WERI-Rb-1 (cell line): ENCODE data around the gene SPDYE17.
"Not testable (repeated sequence)": the region's sequence is repeated elsewhere in the genome, so short reads cannot be mapped to it uniquely, and the experiment has no call there.

Source experiments
- DNase-seq: peaks from one replicate; pipeline ENCODE4 v3.0.0-alpha.2; 2020
- H3K27ac ChIP-seq: fragments of 250-450 bp; sonication (Bioruptor Pico); 2 replicates; pipeline ENCODE4 v1.5.1; 2020; ENCODE audit warnings: mild to moderate bottlenecking, moderate library complexity
- H3K27me3 ChIP-seq: fragments of 250-450 bp; sonication (Bioruptor Pico); 2 replicates; pipeline ENCODE4 v1.5.1; 2021; ENCODE audit warnings: mild to moderate bottlenecking, low read depth, moderate library complexity; ENCODE audit not compliant: insufficient read depth, severe bottlenecking
- H3K36me3 ChIP-seq: fragments of 250-450 bp; sonication (Bioruptor Pico); 2 replicates; pipeline ENCODE4 v1.5.1; 2020; ENCODE audit warnings: mild to moderate bottlenecking, moderate library complexity
- H3K4me3 ChIP-seq: 2 replicates; pipeline ENCODE4 v1.5.1; 2011; ENCODE audit warnings: low read depth, mild to moderate bottlenecking, control low read depth, low read length
- H3K9me3 ChIP-seq: fragments of 250-450 bp; sonication (Bioruptor Pico); 2 replicates; pipeline ENCODE4 v1.5.1; 2021; ENCODE audit warnings: mild to moderate bottlenecking, moderate library complexity; ENCODE audit not compliant: severe bottlenecking
- TF ChIP-seq, protein P1 (sequence below): IDR thresholded peaks from 2 replicates; pipeline ENCODE4 v1.5.1; 2011; ENCODE audit warnings: low read depth, mild to moderate bottlenecking, control low read depth, inconsistent platforms, low read length

The SPDYE17 gene

DNA sequence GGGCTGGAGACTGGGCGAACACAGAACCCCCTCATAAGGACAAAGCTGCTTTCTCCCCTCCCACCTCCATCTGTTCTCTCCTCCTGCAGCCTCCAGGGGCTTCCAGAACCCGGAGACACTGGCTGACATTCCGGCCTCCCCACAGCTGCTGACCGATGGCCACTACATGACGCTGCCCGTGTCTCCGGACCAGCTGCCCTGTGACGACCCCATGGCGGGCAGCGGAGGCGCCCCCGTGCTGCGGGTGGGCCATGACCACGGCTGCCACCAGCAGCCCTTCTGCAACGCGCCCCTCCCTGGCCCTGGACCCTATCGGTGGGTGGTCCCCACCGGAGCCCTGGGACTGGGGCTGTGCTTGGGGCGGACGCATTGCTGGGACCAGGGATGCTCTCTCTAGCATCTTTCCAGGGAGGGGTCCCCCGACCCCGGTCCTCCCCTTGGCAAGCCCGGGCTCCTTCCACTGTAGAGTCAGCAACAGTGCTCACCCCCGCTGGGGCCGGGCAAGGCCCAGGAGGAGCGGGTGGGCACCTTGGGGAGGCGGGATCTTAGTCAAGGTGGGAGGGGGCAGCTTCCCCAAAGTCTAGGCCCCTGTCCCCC lies 26.6 kb downstream of the SPDYE17 start:
- not testable (repeated sequence) for H3K4me3 ChIP-seq, H3K36me3 ChIP-seq, H3K9me3 ChIP-seq, DNase-seq, H3K27me3 ChIP-seq, H3K27ac ChIP-seq

DNA sequence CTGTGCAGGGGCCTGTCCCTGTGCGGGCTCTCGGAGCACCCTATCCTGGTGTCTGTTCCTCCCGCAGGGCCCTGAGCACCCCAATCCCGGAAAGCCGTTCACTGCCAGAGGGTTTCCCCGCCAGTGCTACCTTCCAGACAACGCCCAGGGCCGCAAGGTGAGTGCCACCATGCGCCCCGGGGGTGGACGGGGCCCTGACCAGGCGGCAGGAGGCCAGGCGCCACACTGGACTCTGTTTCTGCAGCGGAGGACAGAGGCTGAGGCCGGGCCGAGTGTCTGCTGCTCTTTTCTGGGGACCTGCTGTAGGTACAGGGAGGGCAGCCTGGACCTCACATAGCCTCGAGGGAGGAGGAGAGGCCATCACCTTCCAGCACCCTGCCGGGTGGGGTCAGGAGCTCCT lies 28.0 kb downstream of the SPDYE17 start:
- H3K9me3 ChIP-seq, H3K27me3 ChIP-seq, DNase-seq, H3K36me3 ChIP-seq, H3K4me3 ChIP-seq, H3K27ac ChIP-seq: not testable (repeated sequence)

DNA sequence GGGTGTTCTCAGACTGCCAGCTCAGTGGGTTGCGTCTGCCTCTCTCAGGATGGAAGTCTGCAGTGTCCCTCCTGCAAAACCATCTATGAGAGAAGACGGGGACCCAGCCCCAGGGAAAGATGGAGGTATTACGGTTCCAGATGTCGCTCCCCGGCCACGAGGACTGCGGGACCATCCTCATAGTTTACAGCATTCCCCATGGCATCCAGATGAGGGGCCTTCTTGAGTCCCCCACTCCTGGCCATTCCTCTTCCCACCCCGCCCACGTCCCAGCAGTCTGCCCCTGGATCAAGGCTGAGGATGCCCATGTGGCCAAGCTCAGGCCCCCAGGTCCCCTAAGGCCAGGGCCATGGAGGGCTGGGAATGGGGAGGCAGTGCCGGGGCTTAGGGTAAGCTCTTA lies 28.9 kb downstream of the SPDYE17 start:
- H3K27me3 ChIP-seq, DNase-seq: not testable (repeated sequence)

DNA sequence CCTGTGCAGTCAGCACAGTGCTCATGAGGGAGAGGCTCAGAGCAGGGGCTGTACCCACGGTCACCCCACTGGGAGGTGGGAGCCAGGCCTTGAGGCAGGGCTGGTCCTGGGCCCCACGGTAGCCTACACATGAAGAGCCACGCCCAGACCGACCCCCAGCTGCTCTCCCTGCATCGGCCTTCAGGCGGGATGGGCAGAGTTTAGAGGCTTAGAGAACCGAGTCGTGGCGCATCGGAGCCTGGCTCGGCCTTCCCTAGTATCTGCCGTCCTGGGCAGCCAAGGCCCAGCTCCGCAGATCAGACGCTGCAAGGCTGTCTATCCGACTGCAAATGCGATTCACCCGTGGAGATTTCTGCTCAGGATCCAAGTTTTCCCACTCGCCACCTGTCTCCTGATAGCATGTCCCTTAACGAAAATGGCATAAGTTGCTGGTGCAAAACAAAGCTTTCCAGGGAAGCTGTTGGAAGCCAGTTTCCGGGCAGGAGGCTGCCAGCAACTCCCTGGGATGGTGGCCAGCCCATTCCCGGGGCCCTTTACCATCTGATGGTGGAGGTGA lies 29.4 kb downstream of the SPDYE17 start:
- H3K9me3 ChIP-seq, H3K27me3 ChIP-seq, H3K36me3 ChIP-seq, H3K4me3 ChIP-seq, H3K27ac ChIP-seq: not testable (repeated sequence)
- DNase-seq, result peak; percentile 55

More for the DNA sequence above, 28.9 kb downstream of the SPDYE17 start:
- not testable (repeated sequence) for H3K36me3 ChIP-seq, H3K4me3 ChIP-seq, H3K9me3 ChIP-seq, H3K27ac ChIP-seq

DNA sequence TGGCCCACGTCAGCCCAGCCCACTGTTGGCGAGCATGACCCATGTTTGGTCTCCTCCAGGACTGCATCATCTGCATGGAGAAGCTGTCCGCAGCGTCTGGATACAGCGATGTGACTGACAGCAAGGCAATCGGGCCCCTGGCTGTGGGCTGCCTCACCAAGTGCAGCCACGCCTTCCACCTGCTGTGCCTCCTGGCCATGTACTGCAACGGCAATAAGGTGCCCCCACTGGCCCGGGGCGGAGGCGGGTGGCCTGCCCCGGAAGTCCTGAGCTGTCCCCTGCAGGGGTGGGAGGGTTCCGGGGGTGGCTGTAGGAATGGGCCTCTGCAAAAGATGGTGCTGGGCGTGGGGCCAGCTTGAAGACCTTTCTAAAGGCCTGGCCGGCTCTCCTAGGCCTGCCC lies 30.1 kb downstream of the SPDYE17 start:
- H3K36me3 ChIP-seq, H3K27me3 ChIP-seq, H3K27ac ChIP-seq, H3K4me3 ChIP-seq, H3K9me3 ChIP-seq: not testable (repeated sequence)
- DNase-seq, result peak; percentile 68

DNA sequence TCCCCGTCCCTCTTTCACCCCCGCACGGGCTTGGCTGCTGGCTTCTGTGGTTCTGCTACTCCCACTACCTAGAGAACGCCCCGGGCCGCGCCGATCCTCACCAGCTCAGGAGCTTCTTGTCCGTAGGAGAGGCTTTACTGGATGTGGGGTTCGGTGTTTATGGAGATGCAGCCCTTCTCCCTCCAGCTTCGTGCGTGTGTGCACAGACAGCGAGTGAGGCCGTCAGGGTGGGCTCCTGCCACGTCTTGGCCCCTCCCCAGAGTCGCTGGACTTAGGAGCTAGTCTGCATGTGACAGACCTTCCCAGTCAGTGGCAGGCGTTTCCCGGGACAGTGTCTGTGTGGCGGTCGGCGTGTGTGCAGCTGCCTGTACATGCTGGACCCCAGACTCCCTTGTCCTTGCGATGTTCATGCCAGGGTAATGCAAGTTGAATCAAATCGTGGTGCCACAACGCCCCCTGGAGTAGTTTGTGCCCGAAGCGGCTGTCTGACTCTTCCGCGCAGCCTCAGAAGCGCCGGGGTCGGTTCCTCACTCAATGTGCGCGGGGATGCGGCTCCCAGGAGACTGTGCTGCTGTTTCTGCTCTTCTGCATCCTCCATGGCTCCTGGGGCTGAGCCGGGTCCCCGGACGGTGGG lies 32.6 kb downstream of the SPDYE17 start:
- H3K27ac ChIP-seq, result not testable (repeated sequence)

DNA sequence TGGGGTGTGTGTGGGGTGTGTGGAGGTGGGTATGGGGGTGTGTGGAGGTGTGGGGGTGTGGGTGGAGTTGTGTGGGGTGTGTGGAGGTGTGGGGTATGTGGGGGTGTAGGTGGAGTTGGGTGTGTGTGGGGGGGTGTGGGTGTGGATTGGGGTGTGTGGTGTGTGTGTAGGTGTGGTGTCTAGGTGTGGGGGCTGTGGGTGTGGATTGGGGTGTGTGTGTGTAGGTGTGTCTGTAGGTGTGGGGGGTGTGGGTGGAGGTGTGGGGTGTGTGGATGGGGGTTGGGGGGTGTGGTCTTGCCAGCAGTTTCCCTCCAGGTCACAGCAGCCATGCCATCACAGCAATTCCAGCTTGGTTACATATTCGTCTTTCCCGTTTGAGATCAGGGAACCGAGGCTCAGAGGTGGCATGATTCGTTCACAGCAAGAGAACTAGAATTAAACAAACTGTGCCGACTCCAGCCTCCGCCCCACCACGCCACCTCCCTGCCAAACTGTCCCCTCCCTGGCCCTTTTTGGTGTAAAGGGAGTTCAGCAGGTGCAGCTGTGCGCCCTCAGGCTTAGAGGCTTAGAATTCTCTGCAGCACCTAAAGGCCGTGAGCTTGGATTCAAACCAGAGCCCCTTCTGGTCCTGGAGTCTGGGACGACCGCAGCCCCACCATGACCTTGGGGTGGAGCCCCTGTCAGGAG lies 33.3 kb downstream of the SPDYE17 start:
- not testable (repeated sequence) for DNase-seq, H3K27me3 ChIP-seq, H3K4me3 ChIP-seq, H3K9me3 ChIP-seq, H3K36me3 ChIP-seq, H3K27ac ChIP-seq

More for the DNA sequence above, 32.6 kb downstream of the SPDYE17 start:
- H3K9me3 ChIP-seq, H3K27me3 ChIP-seq, H3K36me3 ChIP-seq, H3K4me3 ChIP-seq, DNase-seq: not testable (repeated sequence)

DNA sequence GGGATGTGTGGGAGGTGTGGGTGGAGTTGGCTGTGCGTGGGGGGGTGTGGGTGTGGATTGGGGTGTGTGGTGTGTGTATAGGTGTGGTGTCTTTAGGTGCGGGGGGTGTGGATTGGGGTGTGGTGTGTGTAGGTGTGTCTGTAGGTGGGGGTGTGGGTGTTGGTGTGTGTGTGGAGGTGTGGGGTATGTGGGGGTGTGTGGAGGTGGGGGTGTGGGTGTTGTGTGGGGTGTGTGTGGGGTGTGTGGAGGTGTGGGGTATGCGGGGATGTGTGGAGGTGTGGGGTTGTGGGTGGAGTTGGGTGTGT lies 33.9 kb downstream of the SPDYE17 start:
- H3K27ac ChIP-seq, result no peak overlapping the region
- H3K27me3 ChIP-seq, result no peaks in the 10 kb centered on the region

More for the DNA sequence above, 33.9 kb downstream of the SPDYE17 start:
- TF ChIP-seq, protein P1, sequence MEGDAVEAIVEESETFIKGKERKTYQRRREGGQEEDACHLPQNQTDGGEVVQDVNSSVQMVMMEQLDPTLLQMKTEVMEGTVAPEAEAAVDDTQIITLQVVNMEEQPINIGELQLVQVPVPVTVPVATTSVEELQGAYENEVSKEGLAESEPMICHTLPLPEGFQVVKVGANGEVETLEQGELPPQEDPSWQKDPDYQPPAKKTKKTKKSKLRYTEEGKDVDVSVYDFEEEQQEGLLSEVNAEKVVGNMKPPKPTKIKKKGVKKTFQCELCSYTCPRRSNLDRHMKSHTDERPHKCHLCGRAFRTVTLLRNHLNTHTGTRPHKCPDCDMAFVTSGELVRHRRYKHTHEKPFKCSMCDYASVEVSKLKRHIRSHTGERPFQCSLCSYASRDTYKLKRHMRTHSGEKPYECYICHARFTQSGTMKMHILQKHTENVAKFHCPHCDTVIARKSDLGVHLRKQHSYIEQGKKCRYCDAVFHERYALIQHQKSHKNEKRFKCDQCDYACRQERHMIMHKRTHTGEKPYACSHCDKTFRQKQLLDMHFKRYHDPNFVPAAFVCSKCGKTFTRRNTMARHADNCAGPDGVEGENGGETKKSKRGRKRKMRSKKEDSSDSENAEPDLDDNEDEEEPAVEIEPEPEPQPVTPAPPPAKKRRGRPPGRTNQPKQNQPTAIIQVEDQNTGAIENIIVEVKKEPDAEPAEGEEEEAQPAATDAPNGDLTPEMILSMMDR, result no peak
- Histone ChIP-seq H3K9me3 (no peaks in the 10 kb centered on the region), H3K36me3 (no peaks in the 10 kb centered on the region), H3K4me3 (no peak overlapping the region)
- DNase-seq, result no peak
